ENCODE data around the gene SMIM3. TPM values are rescaled to one million over a fixed set of nuclear protein-coding genes. Genes with fewer than 3 reads are reported as not detected.

Gene SMIM3
- total and polyA plus RNA-seq, 10 of the 15 experiments (the other 5 are each of a cell fraction or from before 2014, with no cell fraction given) = 1.0 to 14.3 (median 7.7) TPM

- POLR2A ChIA-PET = no interaction called here
Observed at GRCh38 chr5:150766251-150766650, 12.3 kb upstream of the SMIM3 start.

More at GRCh38 chr5:150766251-150766650, 12.3 kb upstream of the SMIM3 start:
- H3K36me3 ChIP-seq (ENCODE audit: control insufficient read depth in 2 of 2, insufficient read depth in 2 of 2, low read length in 1 of 2) = no peaks in the 10 kb centered on the region
- H2AFZ ChIP-seq (ENCODE audit: control insufficient read depth, low read depth, low read length) = no peak overlapping the region
- H3K9me3 ChIP-seq (replicated peaks; ENCODE audit: control insufficient read depth, insufficient read depth, low read length) = no peaks in the 10 kb centered on the region; the same call in 2 of the 3 replicates
- no peaks in the 10 kb centered on the region for H3K27me3 ChIP-seq (replicated peaks in 1 of 2; ENCODE audit: control insufficient read depth in 2 of 2, insufficient read depth in 2 of 2, low read length in 1 of 2)
- ChIA-PET CTCF (interaction anchor here (1.0 to 1.3 kb wide), 2 partner anchors 9 to 13 kb away, joined by 3 to 4 read pairs; partner anchors contain the start of gene SMIM3), RAD21 (ENCODE audit: unreplicated experiment) (interaction anchor here (0.8 kb wide), 1 partner anchor 14 kb away, joined by 3 read pairs; no protein-coding TSS in a partner anchor), SMC1A (ENCODE audit: uncharacterized antibody, unreplicated experiment) (interaction anchor here (0.9 kb wide), 1 partner anchor 13 kb away, joined by 4 read pairs; the partner anchor contains the start of gene SMIM3)
- no TSS peak for BruUV-seq (replicated peaks)
- DNase-seq (ENCODE audit: low read depth, low spot score) (no peak), ATAC-seq (no peak), FAIRE-seq (no peak)
- no peaks in the 10 kb centered on the region for H3K4me1 ChIP-seq (ENCODE audit: control insufficient read depth, insufficient read depth, low read length)
- no peak overlapping the region for H3K9ac ChIP-seq (ENCODE audit: control insufficient read depth, insufficient read depth, low read length)
- no peak overlapping the region for H3K4me2 ChIP-seq (ENCODE audit: control insufficient read depth, insufficient read depth)
- no peak overlapping the region for H3K27ac ChIP-seq (ENCODE audit: control insufficient read depth, insufficient read depth)
- in situ Hi-C loops (cut with MboI) = no loop called here
- no peak overlapping the region for H3K4me3 ChIP-seq
- no peaks in the 10 kb centered on the region for H4K20me1 ChIP-seq (ENCODE audit: control insufficient read depth, insufficient read depth)
- 23% methylated on average over 2 of the region's 2 CpGs for WGBS (ENCODE audit: insufficient coverage, insufficient replicate concordance, low lambda C conversion rate, missing lambda C conversion rate)
- TF ChIP-seq ZNF217 (IDR thresholded peaks at IDR 0.05) (no peak), TBL1XR1 (IDR thresholded peaks at IDR 0.05; ENCODE audit: low read depth, low read length) (no peak), BMI1 (IDR thresholded peaks at IDR 0.05; ENCODE audit: borderline replicate concordance) (no peak), ASH2L (IDR thresholded peaks at IDR 0.05; ENCODE audit: borderline replicate concordance, low read depth) (no peak), BRCA1 (IDR thresholded peaks at IDR 0.05; ENCODE audit: low read depth, low read length) (no peak), E4F1 (IDR thresholded peaks at IDR 0.05; ENCODE audit: borderline replicate concordance, partially characterized antibody) (no peak), MYC (IDR thresholded peaks at IDR 0.05; ENCODE audit: insufficient read depth, insufficient read length, insufficient replicate concordance, low read length, severe bottlenecking) (no peak), SIX5 (IDR thresholded peaks at IDR 0.05; ENCODE audit: low read depth, low read length, severe bottlenecking) (no peak), ZBTB40 (IDR thresholded peaks at IDR 0.05; ENCODE audit: borderline replicate concordance) (no peak), ATF7 (IDR thresholded peaks at IDR 0.05; ENCODE audit: low read depth) (no peak), HDAC2 (IDR thresholded peaks at IDR 0.05) (no peak), ZNF622 (IDR thresholded peaks at IDR 0.05) (no peak), NBN (IDR thresholded peaks at IDR 0.05) (no peak), KLF5 (IDR thresholded peaks at IDR 0.05; ENCODE audit: partially characterized antibody) (no peak), JUND (IDR thresholded peaks at IDR 0.05; ENCODE audit: low read depth, low read length) (no peak), CBFB (IDR thresholded peaks at IDR 0.05; ENCODE audit: low read depth) (no peak), RAD21 (IDR thresholded peaks at IDR 0.05; ENCODE audit: insufficient read depth, low read depth, low read length) (no peak)
- intact Hi-C loops (cut with micrococcal nuclease; ENCODE audit: unreplicated experiment) = no loop called here
- no peaks in the 10 kb centered on the region for H3K79me2 ChIP-seq (ENCODE audit: control insufficient read depth, insufficient read depth, low read length)

Measured in GM12878 (cell line).